Measurements from ENCODE around the gene SULF2.

The SULF2 gene

DNA sequence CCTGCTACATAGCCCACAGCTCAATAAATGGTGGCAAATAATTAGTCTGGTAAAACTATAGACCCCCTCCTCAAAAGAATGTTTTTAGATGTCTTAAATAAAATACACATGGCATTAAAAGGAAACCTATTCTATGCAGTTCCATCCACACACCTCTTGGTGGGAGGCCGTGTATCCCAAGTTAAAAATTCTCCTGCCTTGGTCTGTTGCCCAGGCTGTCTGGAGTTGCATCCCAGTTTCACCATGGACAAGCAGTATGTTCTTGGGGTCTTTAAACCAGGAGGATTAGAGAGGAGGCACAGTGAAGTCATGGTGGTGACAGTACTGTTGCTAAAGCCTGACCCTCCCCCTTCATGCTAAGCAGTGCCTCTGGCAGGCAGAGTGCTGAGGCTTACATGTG, 95.5 kb downstream of the SULF2 start:
- in situ Hi-C loops (cut with MboI; ENCODE audit: low sequenced_read_pairs) = loop anchor here (10.0 kb wide), 1 partner anchor 925 kb away; no protein-coding TSS in a partner anchor

DNA sequence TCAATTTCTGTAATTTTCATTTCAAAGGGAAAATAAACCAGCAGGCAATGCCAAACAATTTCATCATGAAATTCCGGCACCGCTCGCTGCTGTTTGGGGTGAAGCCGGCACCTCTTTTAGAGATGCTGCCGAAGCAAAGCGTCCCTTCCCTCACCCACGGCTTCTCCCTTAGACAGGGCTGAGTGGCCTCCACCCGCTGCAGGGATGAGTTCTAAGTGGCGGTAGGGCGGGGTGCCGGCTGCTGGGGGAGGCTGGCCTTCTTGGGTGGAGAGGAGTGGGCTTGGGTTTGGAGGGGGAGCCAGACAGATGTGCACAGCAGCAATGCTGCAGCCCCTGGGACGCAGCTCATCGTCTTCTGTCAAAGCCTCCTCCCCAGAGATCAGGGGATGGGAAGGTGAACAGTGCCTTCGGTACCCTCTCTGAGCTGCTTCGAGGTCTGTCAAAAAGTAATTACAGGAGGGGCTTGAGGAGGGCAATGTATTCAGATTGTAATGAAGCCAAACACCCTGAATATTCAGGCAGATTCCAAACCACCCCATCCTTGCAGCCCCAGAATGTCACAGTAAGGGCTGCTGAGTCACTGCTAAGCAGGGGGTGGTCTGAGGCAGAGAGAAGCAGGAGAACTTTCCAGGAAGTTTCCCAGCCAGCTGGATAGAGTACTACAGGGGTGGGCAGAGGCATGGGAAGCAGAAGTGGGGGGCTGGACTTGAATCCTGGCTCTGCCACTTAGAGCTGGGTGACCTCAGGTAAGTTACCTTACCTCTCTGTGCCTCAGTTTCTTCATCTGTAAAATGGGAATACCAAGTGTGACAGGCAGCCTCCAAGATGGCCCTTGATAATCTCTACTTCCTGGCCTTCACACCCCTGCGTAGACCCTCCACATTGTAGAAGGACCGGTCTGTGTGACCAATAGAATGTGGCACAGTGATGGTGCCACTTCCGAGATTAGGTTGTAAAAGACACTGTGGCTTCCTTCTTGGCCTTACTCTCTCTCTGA, 96.6 kb downstream of the SULF2 start:
- in situ Hi-C loops (cut with MboI; ENCODE audit: low sequenced_read_pairs) = loop anchor here (10.0 kb wide), 1 partner anchor 926 kb away; no protein-coding TSS in a partner anchor

DNA sequence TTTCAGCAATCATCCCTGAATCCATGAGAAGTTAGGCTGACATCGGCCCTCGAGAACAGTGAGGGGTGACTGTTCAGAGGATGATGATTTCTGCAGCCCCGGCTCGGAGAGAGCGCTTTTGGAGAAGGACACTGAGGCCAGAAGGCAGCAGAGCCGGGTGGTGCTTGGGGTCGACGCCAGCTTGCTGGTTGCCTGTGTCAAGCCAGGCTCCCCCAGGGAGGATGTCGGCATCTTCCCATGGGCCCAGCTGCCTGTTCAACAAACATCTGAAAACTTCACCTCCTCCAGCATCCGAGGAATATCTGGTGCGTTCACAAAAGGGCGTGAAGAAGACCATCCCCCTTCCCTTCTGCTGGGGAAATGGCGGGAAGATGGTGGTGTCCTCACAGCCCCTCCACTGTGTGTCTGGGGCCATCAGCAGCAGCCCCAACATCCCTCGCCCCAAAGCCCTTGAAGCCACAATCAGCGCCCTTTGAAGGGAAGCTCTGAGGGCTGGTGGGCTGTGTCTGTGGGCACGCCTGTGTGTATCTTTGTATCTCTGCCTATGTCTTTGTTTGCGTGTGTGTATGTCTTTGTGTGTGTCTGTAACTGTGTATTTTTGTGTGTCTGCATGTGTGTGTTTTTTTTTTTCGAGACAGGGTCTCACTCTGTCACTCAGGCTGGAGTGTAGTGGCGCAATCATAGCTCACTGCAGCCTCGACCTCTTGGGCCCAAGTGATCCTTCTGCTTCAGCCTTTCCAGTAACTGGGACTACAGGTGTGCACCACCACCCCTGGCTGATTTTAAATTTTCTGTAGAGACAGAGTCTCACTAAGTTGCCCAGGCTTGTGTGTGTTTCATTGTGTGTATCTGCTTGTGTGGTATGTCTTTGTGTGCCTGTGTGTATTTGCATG, 97.9 kb downstream of the SULF2 start:
- in situ Hi-C loops (cut with MboI; ENCODE audit: low sequenced_read_pairs) = loop anchor here (10.0 kb wide), 1 partner anchor 927 kb away; no protein-coding TSS in a partner anchor

DNA sequence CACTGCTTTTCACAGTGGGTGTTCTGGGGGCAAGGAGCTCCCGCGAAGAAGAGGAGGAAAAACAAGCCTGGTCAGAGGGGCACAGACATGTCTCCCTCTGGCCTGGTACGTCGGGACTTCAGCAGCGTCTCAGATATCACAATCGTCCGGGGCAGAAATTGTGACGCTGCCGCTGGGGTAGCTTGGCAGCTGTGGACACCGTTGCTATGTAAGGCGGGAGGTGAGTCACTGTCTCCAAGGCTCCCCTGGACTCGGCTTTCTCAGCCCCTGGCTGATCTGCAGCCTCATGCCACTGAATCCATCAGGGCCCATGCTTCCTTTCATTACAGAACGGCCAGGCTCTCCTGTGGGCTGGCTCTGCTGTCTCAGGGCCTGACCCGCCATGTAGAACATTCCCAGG, 98.7 kb downstream of the SULF2 start:
- in situ Hi-C loops (cut with MboI; ENCODE audit: low sequenced_read_pairs) = loop anchor here (10.0 kb wide), 1 partner anchor 928 kb away; no protein-coding TSS in a partner anchor

DNA sequence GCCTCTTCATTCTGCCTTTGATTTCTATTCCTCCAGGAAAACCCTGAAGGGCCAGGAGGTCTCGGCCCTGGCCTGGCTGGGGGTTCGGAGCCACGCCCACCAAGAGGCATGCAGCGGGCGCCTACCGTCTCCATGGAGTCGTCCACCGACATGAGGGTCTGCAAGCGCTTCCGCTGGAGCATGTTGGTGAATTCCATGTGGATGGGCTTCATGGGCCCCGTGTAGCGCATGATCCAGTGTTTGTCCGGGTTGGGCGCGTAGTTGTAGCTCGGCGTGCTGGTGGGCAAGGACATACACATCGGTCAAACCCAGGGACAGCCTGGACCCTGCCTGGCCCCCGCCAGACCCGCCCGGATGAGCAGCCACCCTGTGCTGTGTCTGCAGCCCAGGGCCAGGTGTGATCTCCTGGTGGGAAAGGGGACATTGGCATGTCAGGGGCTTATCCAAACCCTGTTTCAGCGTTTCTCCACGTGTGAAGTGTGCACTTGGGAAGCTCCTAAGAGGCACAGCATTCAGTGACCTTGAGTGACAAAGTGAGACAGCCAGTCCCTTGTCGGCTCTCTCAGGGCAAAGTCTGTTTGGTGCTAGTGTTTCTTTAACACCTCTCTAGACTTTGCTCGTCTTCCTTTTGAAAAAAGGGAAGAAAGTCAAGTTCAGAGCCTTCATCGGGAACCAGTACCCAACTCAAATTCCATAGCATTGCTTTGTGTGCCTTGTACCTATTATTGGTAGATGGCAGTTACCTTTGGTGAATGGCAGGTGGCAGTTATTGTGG, 100.8 kb downstream of the SULF2 start:
- in situ Hi-C loops (cut with MboI; ENCODE audit: low sequenced_read_pairs) = loop anchor here (10.0 kb wide), 1 partner anchor 930 kb away; no protein-coding TSS in a partner anchor

DNA sequence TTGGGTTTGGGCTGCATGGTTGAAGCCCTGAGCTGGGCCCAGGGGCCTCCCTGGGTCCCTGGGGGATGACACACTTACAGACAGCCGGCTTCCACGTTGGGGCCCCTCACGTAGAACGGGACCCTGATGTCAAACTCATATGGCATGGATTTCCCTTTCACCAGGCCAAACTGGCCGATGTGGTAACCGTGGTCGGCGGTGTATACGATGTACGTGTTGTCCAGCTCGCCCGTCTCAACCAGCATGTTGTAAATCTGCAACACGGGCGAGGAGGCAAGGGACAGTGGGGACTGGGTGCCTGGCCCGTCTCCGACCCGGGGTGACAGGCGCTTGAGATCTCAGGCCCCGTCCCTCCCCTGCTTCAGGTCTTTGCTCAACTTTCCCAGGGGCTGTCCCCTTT, 102.4 kb downstream of the SULF2 start:
- in situ Hi-C loops (cut with MboI; ENCODE audit: low sequenced_read_pairs) = loop anchor here (10.0 kb wide), 1 partner anchor 932 kb away; no protein-coding TSS in a partner anchor

DNA sequence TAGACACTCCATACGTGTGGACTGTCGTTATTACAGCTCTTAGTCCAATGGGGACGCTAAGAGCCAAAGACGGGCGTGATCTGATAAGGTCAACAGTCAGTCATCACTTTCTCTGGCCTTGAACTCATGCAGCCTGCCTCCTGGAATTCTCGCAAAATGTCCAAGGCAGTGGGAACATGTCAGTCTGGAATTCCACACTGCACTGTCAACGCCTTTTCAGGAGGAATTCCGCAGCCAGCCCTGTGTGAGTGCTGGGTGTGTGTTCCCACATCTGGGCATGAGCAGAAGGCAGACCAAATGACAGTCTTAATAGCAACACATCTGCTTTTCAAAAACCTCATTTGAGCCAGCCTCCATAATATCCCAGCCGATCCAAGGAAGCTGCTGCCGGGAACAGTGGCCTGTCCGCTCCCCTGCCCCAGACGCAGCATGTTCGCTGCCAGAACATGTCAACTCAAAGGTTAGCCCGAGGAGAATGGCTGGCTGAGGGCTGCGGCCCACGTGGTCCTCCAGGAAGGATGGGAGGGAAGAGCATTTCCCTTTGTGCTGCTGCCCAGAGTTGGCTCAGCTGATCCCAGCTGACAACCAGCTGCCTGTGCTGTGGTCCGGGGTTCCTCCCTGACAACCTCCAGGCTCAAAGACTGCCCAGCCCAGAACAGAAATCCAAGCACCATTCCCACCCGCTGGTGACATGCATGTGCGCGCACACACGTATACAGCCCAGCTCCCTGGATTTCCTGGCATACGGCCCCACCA, 103.1 kb downstream of the SULF2 start:
- in situ Hi-C loops (cut with MboI; ENCODE audit: low sequenced_read_pairs) = loop anchor here (10.0 kb wide), 1 partner anchor 933 kb away; no protein-coding TSS in a partner anchor

DNA sequence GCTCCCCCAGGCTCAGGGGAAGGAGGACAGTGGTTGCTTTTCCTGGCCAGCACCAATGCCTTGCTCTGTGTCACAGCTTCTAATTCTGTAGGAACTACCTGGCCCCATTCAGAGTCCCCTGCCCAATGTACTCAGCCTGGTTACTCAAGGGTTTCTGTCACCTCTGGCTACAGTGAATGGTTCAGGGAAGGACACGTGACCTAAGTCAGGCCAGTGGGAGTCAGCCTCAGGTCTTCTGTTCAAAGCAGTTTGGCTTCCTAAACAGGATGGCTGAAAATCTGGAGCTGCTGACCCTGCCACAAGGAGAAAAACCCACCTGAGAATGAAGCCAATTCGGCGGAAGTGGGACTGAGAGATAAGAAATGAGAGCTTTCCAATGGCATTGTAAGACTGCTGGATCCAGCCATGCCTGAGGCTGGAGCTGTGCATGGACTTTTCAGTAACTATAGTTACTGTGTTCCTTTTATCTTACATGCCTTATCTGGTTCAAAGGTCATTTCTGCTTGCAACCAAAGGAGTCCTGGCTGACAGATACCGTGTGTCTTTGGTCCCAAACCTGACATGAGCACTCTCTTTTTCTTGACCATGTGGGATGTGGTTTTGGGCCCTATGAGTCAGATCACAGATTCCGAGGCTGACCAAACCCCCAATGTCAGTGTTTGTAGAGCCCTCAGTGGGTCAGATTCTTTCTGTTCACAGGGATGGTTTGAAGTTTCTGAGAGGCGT, 104.3 kb downstream of the SULF2 start:
- in situ Hi-C loops (cut with MboI; ENCODE audit: low sequenced_read_pairs) = loop anchor here (10.0 kb wide), 1 partner anchor 934 kb away; no protein-coding TSS in a partner anchor

DNA sequence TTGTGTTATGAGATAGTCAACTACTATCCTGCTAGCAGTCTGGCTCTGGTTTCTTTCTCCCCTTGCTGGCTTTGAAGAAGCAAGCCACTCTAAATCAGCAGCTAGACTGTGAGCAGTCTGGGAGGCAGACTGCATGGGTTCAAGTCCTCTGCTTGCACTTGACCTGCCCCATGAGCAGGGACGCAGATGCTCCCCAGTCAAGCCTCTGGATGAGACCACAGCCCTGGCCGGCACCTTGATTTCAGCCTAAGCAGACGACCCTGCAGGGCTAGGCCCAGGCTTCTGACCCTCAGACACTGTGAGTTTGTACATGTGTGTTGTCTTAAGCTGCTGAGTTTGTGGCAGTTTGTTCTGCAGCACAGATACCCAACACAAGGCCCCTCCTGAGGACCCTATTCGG, 105.8 kb downstream of the SULF2 start:
- in situ Hi-C loops (cut with MboI; ENCODE audit: low sequenced_read_pairs) = no loop called here

DNA sequence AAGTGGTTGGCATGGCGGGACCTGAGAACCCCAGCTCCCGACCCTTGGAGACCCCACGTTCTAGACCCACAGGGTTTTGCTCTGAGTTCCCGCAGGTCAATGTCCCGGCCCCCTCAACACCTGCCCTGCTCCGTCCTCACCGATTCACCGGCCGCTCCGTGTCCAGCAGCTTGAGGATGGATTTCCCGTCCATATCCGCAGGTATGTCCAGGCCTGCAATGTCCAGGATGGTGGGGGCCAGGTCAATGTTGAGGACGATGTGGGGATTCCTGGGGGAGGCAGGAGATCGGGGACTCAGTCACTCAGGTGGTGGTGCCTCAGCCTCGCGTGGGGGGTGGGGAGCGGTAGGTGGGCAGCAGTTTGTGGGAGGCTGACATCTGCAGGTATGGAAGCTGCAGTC, 106.7 kb downstream of the SULF2 start:
- in situ Hi-C loops (cut with MboI; ENCODE audit: low sequenced_read_pairs) = no loop called here

DNA sequence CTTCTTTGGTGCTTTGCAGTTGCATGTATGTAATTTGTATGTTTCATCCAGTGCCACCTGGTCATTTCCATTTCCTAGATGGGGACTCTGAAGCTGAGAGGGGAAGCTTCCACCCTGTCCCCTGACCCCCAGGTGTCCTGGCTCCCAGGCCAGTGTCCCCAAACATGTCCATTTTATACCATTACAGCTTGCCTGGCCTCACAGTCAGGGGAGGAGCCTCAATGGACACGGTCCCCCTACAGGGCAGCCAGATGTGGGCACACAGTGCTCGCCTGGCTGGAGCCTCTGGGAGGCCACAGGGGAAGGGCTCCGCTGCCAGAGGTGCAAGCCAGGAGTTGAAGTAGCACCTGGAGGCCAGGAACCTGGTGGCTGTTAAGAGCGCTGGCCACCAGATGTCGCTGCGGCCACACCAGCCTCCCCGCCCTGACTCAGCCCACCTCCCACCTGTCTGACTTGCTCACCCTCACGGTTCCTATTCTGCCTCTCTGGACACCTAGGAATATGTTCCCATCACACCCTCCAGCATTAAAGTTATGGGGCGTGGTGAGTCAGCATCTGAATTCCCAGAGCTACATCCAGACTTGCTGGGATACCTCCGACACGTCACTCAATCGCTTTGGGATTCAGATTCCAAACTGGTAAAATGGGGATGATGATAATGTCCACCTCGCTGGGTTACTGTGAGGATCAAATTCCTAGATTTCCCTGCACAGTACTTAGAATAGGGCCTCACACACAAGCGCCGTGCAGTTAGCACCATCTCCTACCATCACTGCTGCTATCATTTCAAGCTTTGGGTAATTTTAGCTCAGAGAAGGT, 107.4 kb downstream of the SULF2 start:
- in situ Hi-C loops (cut with MboI; ENCODE audit: low sequenced_read_pairs) = no loop called here

DNA sequence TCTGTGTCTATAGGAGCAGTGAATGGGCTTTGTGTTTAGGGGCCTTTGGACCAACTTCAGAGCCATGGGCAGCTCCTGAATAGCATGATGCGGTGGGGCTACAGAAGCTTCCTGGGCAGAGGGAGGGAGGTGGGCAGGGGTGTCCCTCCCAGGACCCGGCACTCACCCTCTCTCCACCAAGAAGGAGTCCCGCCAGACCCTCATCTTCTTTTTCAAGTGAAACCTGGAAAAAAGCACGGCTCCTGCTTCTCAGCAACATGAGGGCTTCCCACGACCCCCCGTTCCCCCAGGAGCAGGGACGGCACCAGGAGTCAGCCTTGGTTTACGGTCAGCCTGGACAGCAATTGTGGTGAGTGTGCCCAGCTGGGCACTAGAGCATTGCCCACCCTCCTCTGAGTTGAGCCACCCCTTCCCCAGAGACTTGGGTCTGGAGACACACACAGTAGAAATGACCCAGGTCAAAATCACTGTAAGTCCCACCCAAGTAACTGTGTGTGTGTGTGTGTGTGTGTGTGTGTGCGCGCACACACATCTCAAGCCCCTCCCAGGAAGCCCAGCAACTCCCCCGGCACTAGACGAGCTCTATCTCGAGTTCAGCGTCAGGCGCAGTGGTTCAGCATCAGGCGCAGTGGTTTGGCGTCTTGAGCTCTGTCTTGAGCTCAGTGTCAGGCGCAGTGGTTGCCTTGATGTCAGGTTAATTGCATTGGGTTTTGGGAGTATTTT, 108.2 kb downstream of the SULF2 start:
- in situ Hi-C loops (cut with MboI; ENCODE audit: low sequenced_read_pairs) = no loop called here

DNA sequence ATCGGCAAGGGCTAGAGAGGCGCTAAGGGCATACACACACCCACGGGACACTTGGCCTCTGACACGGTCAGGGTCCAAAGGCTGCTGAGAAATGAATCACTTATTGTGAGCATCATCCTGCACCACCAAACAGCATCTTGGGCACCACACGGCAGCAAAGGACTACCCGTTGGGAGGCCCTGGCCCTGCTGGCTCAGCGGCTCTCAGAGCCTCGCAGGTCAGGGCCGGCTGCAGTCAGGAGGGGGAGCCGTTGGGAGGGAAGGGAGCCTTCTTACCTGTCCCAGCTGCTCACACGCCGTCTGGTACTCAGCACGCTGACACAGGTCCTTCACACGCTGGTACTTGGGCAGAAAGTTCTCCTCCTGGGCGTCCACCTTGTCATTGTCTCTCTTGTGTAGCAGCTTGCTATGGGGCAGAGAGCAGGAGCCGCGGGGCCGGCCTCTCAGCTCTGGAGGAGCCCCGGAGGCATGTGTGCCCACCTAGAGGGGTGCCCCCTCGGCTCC, 109.0 kb downstream of the SULF2 start:
- in situ Hi-C loops (cut with MboI; ENCODE audit: low sequenced_read_pairs) = no loop called here

DNA sequence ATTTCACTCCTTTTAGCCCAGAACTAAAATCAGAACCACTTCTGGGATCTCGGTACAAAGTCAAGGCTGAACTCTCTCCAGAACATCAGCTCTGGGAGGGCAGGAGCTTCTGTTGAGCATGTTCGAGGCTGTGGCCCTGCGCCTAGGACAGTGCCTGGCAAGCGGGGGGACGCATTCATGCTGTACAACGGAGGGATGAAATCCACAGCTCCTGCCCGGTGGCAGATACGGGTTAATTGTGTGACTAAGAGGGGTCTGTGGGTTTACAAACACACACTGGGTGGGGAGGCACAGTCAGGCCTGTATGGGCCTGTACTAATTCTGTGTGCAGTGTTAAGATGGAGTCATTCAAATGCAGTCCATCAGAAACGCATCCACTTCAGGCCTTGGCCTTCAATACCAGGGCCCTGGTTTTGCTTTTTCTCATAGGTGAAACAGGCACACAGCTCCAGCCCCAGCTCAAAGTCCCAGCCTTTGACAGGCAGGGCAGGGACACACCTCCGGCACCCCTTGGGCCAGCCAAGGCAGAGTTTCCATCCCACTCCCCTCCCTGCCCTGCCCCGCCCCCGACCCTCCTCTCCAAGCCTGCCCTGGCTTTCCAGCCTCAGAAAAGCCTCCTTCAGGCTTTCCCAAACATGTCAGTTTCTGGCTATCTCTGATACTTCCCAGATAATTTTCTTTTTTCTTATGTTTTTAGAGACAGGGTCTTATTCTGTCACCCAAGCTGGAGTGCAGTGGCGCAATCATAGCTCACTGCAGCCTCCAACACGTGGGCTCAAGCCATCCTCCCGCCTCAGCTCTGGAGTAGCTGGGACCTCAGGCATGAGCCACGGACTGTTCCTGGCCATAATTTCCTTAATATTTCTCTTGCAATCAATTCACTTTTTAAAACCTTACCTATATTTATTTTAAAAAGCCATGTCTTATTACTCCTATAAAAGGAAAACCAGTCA, 109.8 kb downstream of the SULF2 start:
- in situ Hi-C loops (cut with MboI; ENCODE audit: low sequenced_read_pairs) = no loop called here

DNA sequence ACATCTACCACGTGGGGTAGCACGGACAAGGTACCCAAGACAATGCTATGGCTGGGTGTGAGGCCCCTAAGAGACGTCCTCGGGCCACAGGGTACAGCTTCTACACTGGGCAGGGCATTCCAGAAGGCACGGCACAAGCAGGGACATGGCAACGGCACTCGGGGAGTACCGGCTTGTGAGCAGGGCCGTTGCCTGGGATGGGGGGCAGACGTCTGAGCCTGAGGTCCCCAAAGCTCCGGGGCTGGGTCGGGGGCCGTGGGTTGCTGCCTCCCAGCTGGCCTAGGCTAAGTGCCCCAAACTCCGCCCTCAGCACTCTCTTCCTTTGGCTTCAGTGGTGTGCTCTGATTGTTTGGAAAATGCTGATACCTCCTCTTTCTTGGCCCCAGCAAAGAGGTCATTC, 110.6 kb downstream of the SULF2 start:
- in situ Hi-C loops (cut with MboI; ENCODE audit: low sequenced_read_pairs) = no loop called here

DNA sequence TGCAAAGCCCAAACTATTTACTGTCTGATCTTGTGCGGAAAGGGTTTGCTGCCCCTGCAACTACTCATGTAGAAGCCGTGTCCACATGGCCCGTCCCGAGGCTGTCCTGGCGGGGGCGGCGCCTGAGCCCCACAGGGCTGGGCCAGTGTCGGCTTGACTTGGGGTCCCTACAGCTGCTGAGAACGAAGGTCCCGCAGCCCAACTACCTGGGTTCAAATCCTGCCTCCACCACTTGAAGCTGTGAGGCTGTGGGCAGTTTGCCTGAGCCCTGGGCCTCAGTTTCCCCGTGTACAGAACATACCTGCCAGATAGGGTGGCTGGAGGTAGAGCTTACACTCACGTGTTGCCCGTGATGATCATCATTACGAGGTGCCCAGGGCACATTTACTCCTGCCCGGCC, 111.1 kb downstream of the SULF2 start:
- in situ Hi-C loops (cut with MboI; ENCODE audit: low sequenced_read_pairs) = no loop called here
